DLD1 (cell line): ENCODE results near the gene NMNAT3.
"Not testable (repeated sequence)": the region's sequence is repeated elsewhere in the genome, so short reads cannot be mapped to it uniquely, and the experiment has no call there.

Source experiments
- in situ Hi-C: cut with HindIII; loops from 2 replicates; pipeline ENCODE4 v1.10.0; 2017; ENCODE audit warnings: low sequenced_read_pairs

NMNAT3 gene

GRCh38 chr3:139586420-139587017 lies 91.3 kb downstream of the NMNAT3 start:
- in situ Hi-C loops: no loop called here

- in situ Hi-C loops: no loop called here
These were observed 92.0 kb downstream of the NMNAT3 start for GRCh38 chr3:139585820-139586219.

- in situ Hi-C loops: not testable (repeated sequence)
These were observed 94.1 kb downstream of the NMNAT3 start for GRCh38 chr3:139583651-139584050.

- in situ Hi-C loops: no loop called here
These were observed 99.0 kb downstream of the NMNAT3 start for GRCh38 chr3:139578783-139579182.

GRCh38 chr3:139577909-139578308 lies 99.9 kb downstream of the NMNAT3 start:
- in situ Hi-C loops: no loop called here

GRCh38 chr3:139577346-139577745 lies 100.4 kb downstream of the NMNAT3 start:
- in situ Hi-C loops: no loop called here

- in situ Hi-C loops: no loop called here
These were observed 103.5 kb downstream of the NMNAT3 start for GRCh38 chr3:139574026-139574947.

- in situ Hi-C loops: no loop called here
These were observed 104.7 kb downstream of the NMNAT3 start for GRCh38 chr3:139572847-139573672.

GRCh38 chr3:139571711-139572110 lies 106.1 kb downstream of the NMNAT3 start:
- in situ Hi-C loops: no loop called here

- in situ Hi-C loops: no loop called here
These were observed 113.4 kb downstream of the NMNAT3 start for GRCh38 chr3:139564294-139564861.

- in situ Hi-C loops: no loop called here
These were observed 115.7 kb downstream of the NMNAT3 start for GRCh38 chr3:139561959-139562676.

GRCh38 chr3:139561255-139561817 lies 116.4 kb downstream of the NMNAT3 start:
- in situ Hi-C loops: no loop called here

GRCh38 chr3:139560411-139560810 lies 117.4 kb downstream of the NMNAT3 start:
- in situ Hi-C loops: no loop called here

GRCh38 chr3:139559541-139559940 lies 118.2 kb downstream of the NMNAT3 start:
- in situ Hi-C loops: no loop called here

- in situ Hi-C loops: no loop called here
These were observed 119.2 kb downstream of the NMNAT3 start for GRCh38 chr3:139558351-139559266.

GRCh38 chr3:139557041-139557440 lies 120.7 kb downstream of the NMNAT3 start:
- in situ Hi-C loops: no loop called here

GRCh38 chr3:139555249-139555648 lies 122.5 kb downstream of the NMNAT3 start:
- in situ Hi-C loops: no loop called here

GRCh38 chr3:139554628-139555027 lies 123.1 kb downstream of the NMNAT3 start:
- in situ Hi-C loops: no loop called here
